ENCODE measurements around the gene DPRX.

DPRX gene

GRCh38 chr19:53670345-53670744 lies 38.5 kb downstream of the DPRX start:
- H3K27me3 ChIP-seq (ENCODE audit: control insufficient read depth, insufficient read depth, low read length): no peaks in the 10 kb centered on the region
- peaks cover 4% of the 10 kb centered on the region for H3K36me3 ChIP-seq (ENCODE audit: control insufficient read depth, insufficient read depth, low read length)
- H3K9ac ChIP-seq (ENCODE audit: low read depth, low read length): no peak overlapping the region
- H3K4me1 ChIP-seq (ENCODE audit: control insufficient read depth, insufficient read depth, low read length): peaks cover 12% of the 10 kb centered on the region
- H3K9me3 ChIP-seq (ENCODE audit: control insufficient read depth, insufficient read depth, low read length): no peaks in the 10 kb centered on the region
- H3K4me3 ChIP-seq (ENCODE audit: low read depth, low read length): no peak overlapping the region

GRCh38 chr19:53671663-53672062 lies 39.9 kb downstream of the DPRX start:
- no peaks in the 10 kb centered on the region for H3K27me3 ChIP-seq (ENCODE audit: control insufficient read depth, insufficient read depth, low read length)
- H3K9me3 ChIP-seq (ENCODE audit: control insufficient read depth, insufficient read depth, low read length): no peaks in the 10 kb centered on the region
- peaks cover 12% of the 10 kb centered on the region for H3K4me1 ChIP-seq (ENCODE audit: control insufficient read depth, insufficient read depth, low read length)
- H3K9ac ChIP-seq (ENCODE audit: low read depth, low read length): no peak overlapping the region
- peaks cover 4% of the 10 kb centered on the region for H3K36me3 ChIP-seq (ENCODE audit: control insufficient read depth, insufficient read depth, low read length)
- no peak overlapping the region for H3K4me3 ChIP-seq (ENCODE audit: low read depth, low read length)

Data from iPS-15b (cell line).